SU-DHL-6 (cell line): ENCODE data around the gene FAIM.

Experiments used
- H2AFZ ChIP-seq: fragments of 200-600 bp; sonication (generic); 2 replicates; pipeline ENCODE4 v1.6.1; 2014; ENCODE audit warnings: low read depth, mild to moderate bottlenecking, moderate library complexity, mixed read lengths, antibody characterized with exemption, low read length; ENCODE audit not compliant: severe bottlenecking
- H3F3A ChIP-seq: fragments of 200-600 bp; shearing (Covaris generic); 2 replicates; pipeline ENCODE4 v1.6.0; 2016; ENCODE audit warnings: antibody characterized with exemption, mild to moderate bottlenecking; ENCODE audit not compliant: insufficient read depth
- H3K27ac ChIP-seq: fragments of 200-600 bp; sonication (generic); 2 replicates; pipeline ENCODE4 v1.5.1; 2016; ENCODE audit warnings: low read depth, mild to moderate bottlenecking, low read length, moderate library complexity, mixed read lengths
- H3K27me3 ChIP-seq: fragments of 200-600 bp; sonication (generic), shearing (Covaris generic); 2 replicates; pipeline ENCODE4 v1.6.0; 2014; ENCODE audit warnings: mild to moderate bottlenecking, low read length
- H3K36me3 ChIP-seq: fragments of 200-600 bp; sonication (generic); 2 replicates; pipeline ENCODE4 v1.6.1; 2014; ENCODE audit warnings: mild to moderate bottlenecking, low read length, mixed read lengths
- H3K4me2 ChIP-seq: fragments of 300-600, 200-600 bp; shearing (Covaris generic), sonication (generic); 2 replicates; pipeline ENCODE4 v1.6.0; 2014; ENCODE audit warnings: low read length, low read depth, mild to moderate bottlenecking; ENCODE audit not compliant: poor library complexity, severe bottlenecking
- H3K4me3 ChIP-seq: fragments of 200-600 bp; sonication (generic); 2 replicates; pipeline ENCODE4 v1.5.1; 2014; ENCODE audit warnings: antibody characterized with exemption, low read length, mild to moderate bottlenecking, mixed read lengths; ENCODE audit not compliant: insufficient read depth, poor library complexity, severe bottlenecking
- H3K79me2 ChIP-seq: fragments of 200-600 bp; sonication (generic); 2 replicates; pipeline ENCODE4 v1.6.1; 2014; ENCODE audit warnings: mild to moderate bottlenecking, low read length, moderate library complexity; ENCODE audit not compliant: insufficient read depth
- H3K9ac ChIP-seq: fragments of 200-600 bp; sonication (generic); 2 replicates; pipeline ENCODE4 v1.7.0; 2014; ENCODE audit warnings: mild to moderate bottlenecking, low read length
- H3K9me2 ChIP-seq: fragments of 200-600 bp; sonication (generic); replicated peaks from 2 replicates; pipeline ENCODE4 v1.6.1; 2014; ENCODE audit warnings: low read length; ENCODE audit not compliant: insufficient read depth
- H3K9me3 ChIP-seq: fragments of 200-600 bp; sonication (generic); 2 replicates; pipeline ENCODE4 v1.6.1; 2014; ENCODE audit warnings: low read length, mixed read lengths; ENCODE audit not compliant: insufficient read depth
- H4K20me1 ChIP-seq: fragments of 200-600 bp; sonication (generic); 2 replicates; pipeline ENCODE4 v1.6.1; 2014; ENCODE audit warnings: low read depth, mild to moderate bottlenecking, antibody characterized with exemption, low read length, moderate library complexity, mixed read lengths
- EZH2phosphoT487 ChIP-seq: fragments of 200-600 bp; sonication (generic), shearing (Covaris generic); conservative IDR thresholded peaks from 2 replicates; pipeline ENCODE4 v1.6.1; 2018; ENCODE audit warnings: mild to moderate bottlenecking, antibody characterized with exemption, low read length, moderate library complexity, mixed read lengths
- TF ChIP-seq, protein P1 (sequence below): fragments of 200-600 bp; sonication (generic); IDR thresholded peaks from one replicate; pipeline ENCODE4 v1.5.1; 2017; ENCODE audit warnings: antibody characterized with exemption, mild to moderate bottlenecking, low read length, moderate library complexity; ENCODE audit not compliant: insufficient read depth, poor library complexity, severe bottlenecking

The FAIM gene

DNA sequence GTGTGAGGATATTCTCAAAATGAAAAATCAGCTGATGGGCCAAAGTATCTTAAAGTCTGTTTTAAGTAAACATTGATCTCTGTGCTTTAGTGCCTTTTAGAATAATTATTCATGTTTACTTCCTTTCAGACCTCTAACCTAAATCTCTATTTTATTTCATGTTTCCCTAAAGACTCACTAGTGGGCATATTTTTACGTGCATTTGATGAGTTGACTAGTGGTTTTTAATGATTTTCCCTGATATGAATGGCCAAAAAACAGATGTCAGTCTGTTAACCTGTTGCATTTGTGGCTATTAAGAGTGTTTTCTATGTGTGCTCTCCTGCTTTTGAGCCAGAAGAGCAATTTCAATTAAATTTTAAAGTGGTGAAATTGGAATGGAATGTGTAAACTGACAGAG lies 6.9 kb downstream of the FAIM start:
- no peak overlapping the region for H3K9ac ChIP-seq

DNA sequence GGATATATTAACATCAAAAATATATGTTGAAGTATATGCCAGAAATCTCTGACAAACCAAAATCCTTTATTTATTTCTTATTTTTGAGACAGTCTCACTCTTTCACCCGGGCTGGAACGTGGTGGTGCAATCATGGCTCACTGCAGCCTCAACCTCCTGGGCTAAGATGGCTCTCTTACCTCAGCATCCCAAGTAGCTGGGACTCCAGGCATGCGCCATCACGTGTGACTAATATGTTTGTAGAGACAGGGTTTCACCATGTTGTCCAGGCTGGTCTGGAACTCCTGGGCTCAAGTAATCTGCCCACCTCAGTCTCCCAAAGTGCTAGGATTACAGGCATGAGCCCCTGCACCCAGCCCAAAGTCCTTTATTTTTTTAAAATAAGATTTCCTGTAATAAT lies 11.9 kb downstream of the FAIM start:
- H3K79me2 ChIP-seq: no peaks in the 10 kb centered on the region
- TF ChIP-seq, protein P1, sequence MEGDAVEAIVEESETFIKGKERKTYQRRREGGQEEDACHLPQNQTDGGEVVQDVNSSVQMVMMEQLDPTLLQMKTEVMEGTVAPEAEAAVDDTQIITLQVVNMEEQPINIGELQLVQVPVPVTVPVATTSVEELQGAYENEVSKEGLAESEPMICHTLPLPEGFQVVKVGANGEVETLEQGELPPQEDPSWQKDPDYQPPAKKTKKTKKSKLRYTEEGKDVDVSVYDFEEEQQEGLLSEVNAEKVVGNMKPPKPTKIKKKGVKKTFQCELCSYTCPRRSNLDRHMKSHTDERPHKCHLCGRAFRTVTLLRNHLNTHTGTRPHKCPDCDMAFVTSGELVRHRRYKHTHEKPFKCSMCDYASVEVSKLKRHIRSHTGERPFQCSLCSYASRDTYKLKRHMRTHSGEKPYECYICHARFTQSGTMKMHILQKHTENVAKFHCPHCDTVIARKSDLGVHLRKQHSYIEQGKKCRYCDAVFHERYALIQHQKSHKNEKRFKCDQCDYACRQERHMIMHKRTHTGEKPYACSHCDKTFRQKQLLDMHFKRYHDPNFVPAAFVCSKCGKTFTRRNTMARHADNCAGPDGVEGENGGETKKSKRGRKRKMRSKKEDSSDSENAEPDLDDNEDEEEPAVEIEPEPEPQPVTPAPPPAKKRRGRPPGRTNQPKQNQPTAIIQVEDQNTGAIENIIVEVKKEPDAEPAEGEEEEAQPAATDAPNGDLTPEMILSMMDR: no peak
- TF ChIP-seq EZH2phosphoT487: no peak

More for the DNA sequence above, 6.9 kb downstream of the FAIM start:
- no peaks in the 10 kb centered on the region for H3K79me2 ChIP-seq
- no peak overlapping the region for H3K4me3 ChIP-seq
- no peak overlapping the region for H3K27ac ChIP-seq
- H3K36me3 ChIP-seq: no peaks in the 10 kb centered on the region
- H3K4me2 ChIP-seq: no peak overlapping the region
- no peaks in the 10 kb centered on the region for H3K27me3 ChIP-seq
- TF ChIP-seq, protein P1: no peak
- no peak for TF ChIP-seq EZH2phosphoT487
- H3K9me3 ChIP-seq: no peaks in the 10 kb centered on the region
- no peak overlapping the region for H2AFZ ChIP-seq
- H3K9me2 ChIP-seq: no peaks in the 10 kb centered on the region
- no peaks in the 10 kb centered on the region for H4K20me1 ChIP-seq
- H3F3A ChIP-seq: no peaks in the 10 kb centered on the region

DNA sequence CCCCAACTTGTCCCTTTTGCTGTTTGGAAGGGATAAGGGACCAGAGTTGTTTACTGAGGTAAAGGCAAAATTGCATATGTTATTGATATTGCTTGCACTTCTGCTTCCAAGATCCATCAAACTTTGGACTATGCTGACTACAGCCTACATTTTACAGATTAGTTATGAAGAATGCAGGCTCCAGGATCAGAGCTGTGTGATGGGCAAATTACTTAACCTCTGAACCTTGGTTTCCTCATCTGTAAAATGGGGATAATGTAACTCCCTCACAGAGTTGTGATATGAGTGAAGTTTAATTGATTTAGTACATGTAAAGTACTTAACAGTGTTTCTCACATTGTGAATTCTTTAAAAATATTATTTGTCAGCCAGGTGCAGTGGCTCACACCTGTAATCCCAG lies 15.9 kb downstream of the FAIM start:
- Histone ChIP-seq H4K20me1 (no peaks in the 10 kb centered on the region), H3K4me3 (no peak overlapping the region), H3K9me2 (no peaks in the 10 kb centered on the region), H3K9me3 (no peaks in the 10 kb centered on the region), H3K36me3 (no peaks in the 10 kb centered on the region), H3K27me3 (no peaks in the 10 kb centered on the region), H2AFZ (no peak overlapping the region), H3K79me2 (no peaks in the 10 kb centered on the region), H3F3A (no peaks in the 10 kb centered on the region), H3K27ac (no peak overlapping the region), H3K4me2 (no peak overlapping the region), H3K9ac (no peak overlapping the region)
- TF ChIP-seq, protein P1: no peak
- TF ChIP-seq EZH2phosphoT487: no peak

More for the DNA sequence above, 11.9 kb downstream of the FAIM start:
- H3K9me2 ChIP-seq: no peaks in the 10 kb centered on the region
- no peak overlapping the region for H3K4me2 ChIP-seq
- H3K36me3 ChIP-seq: no peaks in the 10 kb centered on the region
- no peaks in the 10 kb centered on the region for H3F3A ChIP-seq
- H4K20me1 ChIP-seq: no peaks in the 10 kb centered on the region
- H3K4me3 ChIP-seq: no peak overlapping the region
- no peaks in the 10 kb centered on the region for H3K27me3 ChIP-seq
- H3K27ac ChIP-seq: no peak overlapping the region
- no peak overlapping the region for H3K9ac ChIP-seq
- H3K9me3 ChIP-seq: no peaks in the 10 kb centered on the region
- no peak overlapping the region for H2AFZ ChIP-seq
